Panc1 (cell line): Measurements from ENCODE around the gene TRIO. TPM values are rescaled to one million over a fixed set of nuclear protein-coding genes. Genes with fewer than 3 reads are reported as not detected.

Experiments
- ATAC-seq: fragments of 200-7000 bp; cut with Tn5 transposase; 2 replicates; pipeline ENCODE4 v1.9.1; 2020; ENCODE audit warnings: mild to moderate bottlenecking, moderate library complexity
- BruUV-seq: library from RNA; stranded (reverse); fragments of 400-500 nt; replicated peaks from 2 replicates; lab custom pipeline; 2021; lab: Mats Ljungman, UMichigan
- CTCF ChIA-PET: fragments of 300-600 bp; sonication (Branson Sonifier 250); formaldehyde crosslinking; loops from one replicate; lab custom pipeline; 2022; ENCODE audit warnings: antibody characterized with exemption; lab: Charles Lee
- POLR2A ChIA-PET: fragments of 300-600 bp; sonication (Branson Sonifier 250); formaldehyde crosslinking; loops from one replicate; lab custom pipeline; 2022; ENCODE audit warnings: antibody characterized with exemption; lab: Charles Lee
- DNase-seq: peaks from one replicate; pipeline ENCODE4 v3.0.0-alpha.2; 2010; ENCODE audit warnings: low read depth, low spot score
- H3K27ac ChIP-seq: 2 replicates; pipeline ENCODE4 v1.5.1; 2011; ENCODE audit warnings: mild to moderate bottlenecking, low read length, inconsistent platforms
- H3K27me3 ChIP-seq: fragments of 200-500 bp; sonication (Bioruptor generic); 2 replicates; pipeline ENCODE4 v1.6.0; 2014; ENCODE audit warnings: low read length, inconsistent platforms; ENCODE audit not compliant: control insufficient read depth, insufficient read depth
- H3K36me3 ChIP-seq: fragments of 200-500 bp; sonication (Bioruptor generic); 2 replicates; pipeline ENCODE4 v1.5.1; 2014; ENCODE audit warnings: inconsistent platforms, mild to moderate bottlenecking, low read length, moderate library complexity; ENCODE audit not compliant: control insufficient read depth, insufficient read depth
- H3K4me1 ChIP-seq: 2 replicates; pipeline ENCODE4 v1.5.1; 2011; ENCODE audit warnings: inconsistent platforms, mild to moderate bottlenecking, low read length, moderate library complexity; ENCODE audit not compliant: control insufficient read depth, insufficient read depth
- H3K4me3 ChIP-seq, 2 experiments: 2 replicates each; pipeline ENCODE4 v1.5.1; 2011 to 2012; ENCODE audit warnings: low read depth in 2 of 2, low read length in 2 of 2, mild to moderate bottlenecking in 2 of 2, inconsistent platforms in 1 of 2, moderate library complexity in 1 of 2
- H3K9me3 ChIP-seq: fragments of 200-500 bp; sonication (Bioruptor generic); 2 replicates; pipeline ENCODE4 v1.5.1; 2014; ENCODE audit warnings: low read depth, mild to moderate bottlenecking, inconsistent platforms, low read length, moderate library complexity; ENCODE audit not compliant: control insufficient read depth, insufficient read depth
- POLR2AphosphoS5 ChIP-seq: IDR thresholded peaks from 2 replicates; pipeline ENCODE4 v1.6.1; 2012; ENCODE audit warnings: mild to moderate bottlenecking, low read depth, low read length, moderate library complexity
- SIN3A ChIP-seq: IDR thresholded peaks from 2 replicates; pipeline ENCODE4 v1.6.1; 2012; ENCODE audit warnings: low read depth, mild to moderate bottlenecking, low read length, moderate library complexity, borderline replicate concordance; ENCODE audit not compliant: insufficient read depth
- TCF7L2 ChIP-seq: IDR thresholded peaks from 2 replicates; pipeline ENCODE4 v1.6.1; 2011; ENCODE audit warnings: mild to moderate bottlenecking, low read depth, low read length, inconsistent platforms
- in situ Hi-C: cut with HindIII; loops from 2 replicates; pipeline ENCODE4 v1.10.0; 2016; ENCODE audit warnings: low sequenced_read_pairs, low pct_unique_long_range_greater_than_20kb
- intact Hi-C: fragments of 100-400 bp; cut with micrococcal nuclease; formaldehyde crosslinking; loops from one replicate; pipeline ENCODE4 v1.10.0; 2022; ENCODE audit not compliant: unreplicated experiment
- total RNA-seq: library from RNA; stranded (reverse); gene quantifications from one replicate; pipeline ENCODE4 v1.2.1, GENCODE V29; 2021; ENCODE audit not compliant: unreplicated experiment
- TF ChIP-seq, protein P1 (sequence below): fragments of 450-650 bp; IDR thresholded peaks from 2 replicates; pipeline ENCODE4 v1.5.1; 2017; ENCODE audit warnings: mild to moderate bottlenecking
- TF ChIP-seq, protein P2 (sequence below), 2 experiments: IDR thresholded peaks; 2 replicates each; pipeline ENCODE4 v1.6.1; 2011 to 2012; ENCODE audit warnings: low read depth in 2 of 2, control low read depth in 1 of 2, low read length in 1 of 2, mild to moderate bottlenecking in 1 of 2, moderate library complexity in 1 of 2; ENCODE audit not compliant: insufficient read depth in 1 of 2

Gene TRIO
- total RNA-seq, 1 experiment from 2014 or later = 349 TPM

DNA sequence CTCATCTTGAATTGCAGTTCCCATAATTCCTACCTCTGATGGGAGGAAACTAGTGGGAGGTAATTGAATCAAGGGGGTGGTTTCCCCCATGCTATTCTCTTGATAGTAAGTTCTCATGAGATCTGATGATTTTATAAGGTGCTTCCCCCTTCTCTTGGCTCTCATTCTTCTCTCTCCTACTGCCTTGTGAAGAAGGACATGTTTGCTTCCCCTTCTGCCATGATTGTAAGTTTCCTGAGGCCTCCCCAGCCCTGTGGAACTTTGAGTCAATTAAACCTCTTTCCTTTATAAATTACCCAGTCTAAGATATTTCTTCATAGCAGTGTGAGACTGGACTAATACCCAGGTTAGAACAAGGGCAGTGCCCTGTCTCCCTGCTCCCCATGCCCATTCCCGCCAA lies 7.5 kb upstream of the TRIO start:
- no peak overlapping the region for H3K4me3 ChIP-seq
- no peak for TF ChIP-seq POLR2AphosphoS5
- TF ChIP-seq, protein P1, sequence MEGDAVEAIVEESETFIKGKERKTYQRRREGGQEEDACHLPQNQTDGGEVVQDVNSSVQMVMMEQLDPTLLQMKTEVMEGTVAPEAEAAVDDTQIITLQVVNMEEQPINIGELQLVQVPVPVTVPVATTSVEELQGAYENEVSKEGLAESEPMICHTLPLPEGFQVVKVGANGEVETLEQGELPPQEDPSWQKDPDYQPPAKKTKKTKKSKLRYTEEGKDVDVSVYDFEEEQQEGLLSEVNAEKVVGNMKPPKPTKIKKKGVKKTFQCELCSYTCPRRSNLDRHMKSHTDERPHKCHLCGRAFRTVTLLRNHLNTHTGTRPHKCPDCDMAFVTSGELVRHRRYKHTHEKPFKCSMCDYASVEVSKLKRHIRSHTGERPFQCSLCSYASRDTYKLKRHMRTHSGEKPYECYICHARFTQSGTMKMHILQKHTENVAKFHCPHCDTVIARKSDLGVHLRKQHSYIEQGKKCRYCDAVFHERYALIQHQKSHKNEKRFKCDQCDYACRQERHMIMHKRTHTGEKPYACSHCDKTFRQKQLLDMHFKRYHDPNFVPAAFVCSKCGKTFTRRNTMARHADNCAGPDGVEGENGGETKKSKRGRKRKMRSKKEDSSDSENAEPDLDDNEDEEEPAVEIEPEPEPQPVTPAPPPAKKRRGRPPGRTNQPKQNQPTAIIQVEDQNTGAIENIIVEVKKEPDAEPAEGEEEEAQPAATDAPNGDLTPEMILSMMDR = no peak
- TF ChIP-seq, protein P2, sequence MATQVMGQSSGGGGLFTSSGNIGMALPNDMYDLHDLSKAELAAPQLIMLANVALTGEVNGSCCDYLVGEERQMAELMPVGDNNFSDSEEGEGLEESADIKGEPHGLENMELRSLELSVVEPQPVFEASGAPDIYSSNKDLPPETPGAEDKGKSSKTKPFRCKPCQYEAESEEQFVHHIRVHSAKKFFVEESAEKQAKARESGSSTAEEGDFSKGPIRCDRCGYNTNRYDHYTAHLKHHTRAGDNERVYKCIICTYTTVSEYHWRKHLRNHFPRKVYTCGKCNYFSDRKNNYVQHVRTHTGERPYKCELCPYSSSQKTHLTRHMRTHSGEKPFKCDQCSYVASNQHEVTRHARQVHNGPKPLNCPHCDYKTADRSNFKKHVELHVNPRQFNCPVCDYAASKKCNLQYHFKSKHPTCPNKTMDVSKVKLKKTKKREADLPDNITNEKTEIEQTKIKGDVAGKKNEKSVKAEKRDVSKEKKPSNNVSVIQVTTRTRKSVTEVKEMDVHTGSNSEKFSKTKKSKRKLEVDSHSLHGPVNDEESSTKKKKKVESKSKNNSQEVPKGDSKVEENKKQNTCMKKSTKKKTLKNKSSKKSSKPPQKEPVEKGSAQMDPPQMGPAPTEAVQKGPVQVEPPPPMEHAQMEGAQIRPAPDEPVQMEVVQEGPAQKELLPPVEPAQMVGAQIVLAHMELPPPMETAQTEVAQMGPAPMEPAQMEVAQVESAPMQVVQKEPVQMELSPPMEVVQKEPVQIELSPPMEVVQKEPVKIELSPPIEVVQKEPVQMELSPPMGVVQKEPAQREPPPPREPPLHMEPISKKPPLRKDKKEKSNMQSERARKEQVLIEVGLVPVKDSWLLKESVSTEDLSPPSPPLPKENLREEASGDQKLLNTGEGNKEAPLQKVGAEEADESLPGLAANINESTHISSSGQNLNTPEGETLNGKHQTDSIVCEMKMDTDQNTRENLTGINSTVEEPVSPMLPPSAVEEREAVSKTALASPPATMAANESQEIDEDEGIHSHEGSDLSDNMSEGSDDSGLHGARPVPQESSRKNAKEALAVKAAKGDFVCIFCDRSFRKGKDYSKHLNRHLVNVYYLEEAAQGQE (IDR thresholded peaks at IDR 0.05; ENCODE audit: insufficient read depth in 1 of 2, low read depth in 2 of 2, low read length in 1 of 2) = no peak
- TF ChIP-seq TCF7L2 = no peak
- no peak for TF ChIP-seq SIN3A
- CTCF ChIA-PET = no interaction called here
- H3K27ac ChIP-seq = peak overlapping the region; percentile 4; the same call in 1 of the 2 replicates
- no TSS peak for BruUV-seq
- H3K9me3 ChIP-seq = no peaks in the 10 kb centered on the region
- no peaks in the 10 kb centered on the region for H3K27me3 ChIP-seq
- no peaks in the 10 kb centered on the region for H3K36me3 ChIP-seq
- in situ Hi-C loops = no loop called here
- POLR2A ChIA-PET = no interaction called here
- intact Hi-C loops = no loop called here
- DNase-seq (no peak), ATAC-seq (no peak)
- H3K4me1 ChIP-seq = peaks cover 15% of the 10 kb centered on the region; the same call in 1 of the 2 replicates

DNA sequence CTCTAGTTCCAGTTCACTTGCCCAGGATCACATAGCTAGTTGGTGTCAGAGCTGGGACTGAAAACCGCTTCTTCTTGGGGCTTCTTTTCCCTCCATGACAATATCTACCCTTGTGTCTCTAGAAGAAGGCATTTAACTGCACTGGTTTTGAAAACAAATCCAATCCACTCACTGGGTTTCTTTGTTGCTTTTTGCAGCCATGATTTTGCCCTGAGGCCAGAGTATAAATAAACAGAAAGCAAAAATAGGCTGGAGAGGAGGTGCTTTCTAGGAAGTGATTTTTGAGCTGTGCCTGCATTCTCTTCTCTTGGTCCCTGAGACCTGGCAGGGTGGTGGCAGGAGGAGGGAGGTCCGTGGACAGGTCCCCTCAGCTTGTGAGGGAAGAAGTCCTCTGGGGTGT lies 6.9 kb upstream of the TRIO start:
- H3K36me3 ChIP-seq = no peaks in the 10 kb centered on the region
- DNase-seq (no peak), ATAC-seq (no peak)
- intact Hi-C loops (no loop called here), in situ Hi-C loops (no loop called here)
- H3K27me3 ChIP-seq = no peaks in the 10 kb centered on the region
- BruUV-seq = no TSS peak
- peak overlapping the region; percentile 18; the same call in 1 of the 2 replicates for H3K27ac ChIP-seq
- H3K9me3 ChIP-seq = no peaks in the 10 kb centered on the region
- no peak overlapping the region for H3K4me3 ChIP-seq
- peaks cover 21% of the 10 kb centered on the region for H3K4me1 ChIP-seq
- TF ChIP-seq TCF7L2 = no peak
- TF ChIP-seq SIN3A = no peak
- TF ChIP-seq, protein P2 (IDR thresholded peaks at IDR 0.05; ENCODE audit: insufficient read depth in 1 of 2, low read depth in 2 of 2, low read length in 1 of 2) = no peak
- no peak for TF ChIP-seq POLR2AphosphoS5
- TF ChIP-seq, protein P1 = no peak
- POLR2A ChIA-PET = no interaction called here
- CTCF ChIA-PET = no interaction called here
